Skeletal muscle tissue (tissue), 4 donors: Measurements from ENCODE around the gene PRR19. TPM values are rescaled to one million over a fixed set of nuclear protein-coding genes. Genes with fewer than 3 reads are reported as not detected.
A peak's percentile ranks its signal among the peaks of the same experiment; 100 is the strongest.

Experiments
- H3K27ac ChIP-seq: one replicate; pipeline ENCODE4 v1.7.0; 2013; ENCODE audit warnings: mild to moderate bottlenecking, low read depth, low read length, inconsistent platforms
- H3K27me3 ChIP-seq, 3 donors: one replicate each; pipeline ENCODE4 v1.7.0; 2013; ENCODE audit warnings: low read length in 3 of 3; ENCODE audit not compliant: control insufficient read depth in 3 of 3, insufficient read depth in 3 of 3
- H3K36me3 ChIP-seq, 3 donors: one replicate each; pipeline ENCODE4 v1.7.0; 2013; ENCODE audit warnings: low read length in 3 of 3; ENCODE audit not compliant: control insufficient read depth in 3 of 3, insufficient read depth in 3 of 3
- H3K4me1 ChIP-seq, 3 donors: one replicate each; pipeline ENCODE4 v1.7.0; 2013; ENCODE audit warnings: low read length in 3 of 3, mild to moderate bottlenecking in 3 of 3; ENCODE audit not compliant: control insufficient read depth in 3 of 3, insufficient read depth in 3 of 3
- H3K4me3 ChIP-seq, 3 donors: one replicate each; pipeline ENCODE4 v1.7.0; 2013; ENCODE audit warnings: low read length in 3 of 3
- H3K9ac ChIP-seq, 3 donors: one replicate each; pipeline ENCODE4 v1.7.0; 2013; ENCODE audit warnings: low read length in 3 of 3, mild to moderate bottlenecking in 3 of 3, moderate library complexity in 2 of 3, low read depth in 1 of 3
- H3K9me3 ChIP-seq, 3 donors: one replicate each; pipeline ENCODE4 v1.7.0; 2013; ENCODE audit warnings: low read length in 3 of 3; ENCODE audit not compliant: control insufficient read depth in 3 of 3
- total RNA-seq: library from RNA; depleted of rRNA; stranded (reverse); fragments of >200 nt; gene quantifications from one replicate; pipeline ENCODE4 v1.2.3, GENCODE V29; 2014
- donor health status: Osteomylitis.

Gene PRR19
- total RNA-seq, 1 donor from 2014 or later: not detected

DNA sequence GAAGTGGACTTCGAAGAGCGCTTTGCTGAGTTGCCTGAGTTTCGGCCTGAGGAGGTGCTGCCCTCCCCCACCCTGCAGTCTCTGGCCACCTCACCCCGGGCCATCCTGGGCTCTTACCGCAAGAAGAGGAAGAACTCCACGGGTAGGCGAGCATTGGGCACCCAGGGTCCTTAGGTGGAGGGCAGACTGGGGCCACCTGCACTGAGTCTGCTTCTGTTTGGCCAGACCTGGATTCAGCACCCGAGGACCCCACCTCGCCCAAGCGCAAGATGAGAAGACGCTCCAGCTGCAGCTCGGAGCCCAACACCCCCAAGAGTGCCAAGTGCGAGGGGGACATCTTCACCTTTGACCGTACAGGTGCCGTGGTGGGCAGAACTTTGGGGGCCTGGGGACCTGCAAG lies 8.0 kb upstream of the PRR19 start:
- Histone ChIP-seq H3K27me3 (no peaks in the 10 kb centered on the region), H3K9me3 (no peaks in the 10 kb centered on the region), H3K4me3 (no peak overlapping the region), H3K4me1 (peaks cover 0 to 5% (median 5%) of the 10 kb centered on the region in 3 donors), H3K36me3 (peaks cover 43 to 51% (median 49%) of the 10 kb centered on the region in 3 donors), H3K27ac (no peak overlapping the region), H3K9ac (no peak overlapping the region)

DNA sequence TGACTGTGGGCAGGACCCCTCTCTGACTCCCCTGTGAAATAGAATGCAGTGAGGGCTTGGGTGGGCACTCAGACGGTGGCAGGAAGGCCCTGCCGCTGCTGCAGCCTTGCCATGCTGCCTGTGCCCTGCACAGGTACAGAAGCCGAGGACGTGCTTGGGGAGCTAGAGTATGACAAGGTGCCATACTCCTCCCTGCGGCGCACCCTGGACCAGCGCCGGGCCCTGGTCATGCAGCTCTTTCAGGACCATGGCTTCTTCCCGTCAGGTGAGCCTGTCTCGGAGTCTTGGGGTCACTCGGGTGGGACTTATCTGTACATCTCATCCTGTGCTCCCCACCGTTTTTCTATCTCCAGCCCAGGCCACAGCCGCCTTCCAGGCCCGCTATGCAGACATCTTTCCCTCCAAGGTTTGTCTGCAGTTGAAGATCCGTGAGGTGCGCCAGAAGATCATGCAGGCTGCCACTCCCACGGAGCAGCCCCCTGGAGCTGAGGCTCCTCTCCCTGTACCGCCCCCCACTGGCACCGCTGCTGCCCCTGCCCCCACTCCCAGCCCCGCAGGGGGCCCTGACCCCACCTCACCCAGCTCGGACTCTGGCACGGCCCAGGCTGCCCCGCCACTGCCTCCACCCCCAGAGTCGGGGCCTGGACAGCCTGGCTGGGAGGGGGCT lies 7.3 kb upstream of the PRR19 start:
- peaks cover 37 to 44% (median 42%) of the 10 kb centered on the region in 3 donors for H3K36me3 ChIP-seq

DNA sequence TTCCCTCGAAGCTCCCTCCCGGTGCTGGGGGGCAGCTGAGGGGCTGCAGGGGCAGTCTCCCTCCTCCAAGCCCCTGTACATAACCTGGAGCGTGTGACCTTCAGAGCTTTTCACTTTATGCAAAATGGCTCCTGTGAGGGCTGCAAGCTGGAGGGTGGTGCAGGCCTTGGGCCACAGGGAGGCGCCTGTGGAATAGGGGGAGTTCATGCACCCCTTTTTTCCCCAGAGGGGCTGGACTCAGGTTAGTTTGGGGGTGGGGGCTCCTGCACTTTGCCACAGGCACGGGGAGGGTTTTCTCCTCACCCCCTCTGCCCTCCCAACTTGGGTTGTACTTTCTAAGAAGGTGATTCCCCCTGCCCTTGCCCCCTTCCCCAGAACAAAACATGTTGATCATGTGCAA lies 6.6 kb upstream of the PRR19 start:
- no peak overlapping the region for H3K4me3 ChIP-seq
- H3K9me3 ChIP-seq: no peaks in the 10 kb centered on the region
- no peaks in the 10 kb centered on the region for H3K27me3 ChIP-seq
- H3K4me1 ChIP-seq: peaks cover 0 to 5% (median 5%) of the 10 kb centered on the region in 3 donors
- no peak overlapping the region for H3K9ac ChIP-seq
- H3K27ac ChIP-seq: no peak overlapping the region
- peaks cover 31 to 38% (median 35%) of the 10 kb centered on the region in 3 donors for H3K36me3 ChIP-seq

More for the DNA sequence above, 7.3 kb upstream of the PRR19 start:
- no peak overlapping the region for H3K27ac ChIP-seq
- H3K27me3 ChIP-seq: no peaks in the 10 kb centered on the region
- no peak overlapping the region for H3K9ac ChIP-seq
- H3K4me3 ChIP-seq: no peak overlapping the region
- H3K4me1 ChIP-seq: peaks cover 0 to 5% (median 5%) of the 10 kb centered on the region in 3 donors
- H3K9me3 ChIP-seq: no peaks in the 10 kb centered on the region

DNA sequence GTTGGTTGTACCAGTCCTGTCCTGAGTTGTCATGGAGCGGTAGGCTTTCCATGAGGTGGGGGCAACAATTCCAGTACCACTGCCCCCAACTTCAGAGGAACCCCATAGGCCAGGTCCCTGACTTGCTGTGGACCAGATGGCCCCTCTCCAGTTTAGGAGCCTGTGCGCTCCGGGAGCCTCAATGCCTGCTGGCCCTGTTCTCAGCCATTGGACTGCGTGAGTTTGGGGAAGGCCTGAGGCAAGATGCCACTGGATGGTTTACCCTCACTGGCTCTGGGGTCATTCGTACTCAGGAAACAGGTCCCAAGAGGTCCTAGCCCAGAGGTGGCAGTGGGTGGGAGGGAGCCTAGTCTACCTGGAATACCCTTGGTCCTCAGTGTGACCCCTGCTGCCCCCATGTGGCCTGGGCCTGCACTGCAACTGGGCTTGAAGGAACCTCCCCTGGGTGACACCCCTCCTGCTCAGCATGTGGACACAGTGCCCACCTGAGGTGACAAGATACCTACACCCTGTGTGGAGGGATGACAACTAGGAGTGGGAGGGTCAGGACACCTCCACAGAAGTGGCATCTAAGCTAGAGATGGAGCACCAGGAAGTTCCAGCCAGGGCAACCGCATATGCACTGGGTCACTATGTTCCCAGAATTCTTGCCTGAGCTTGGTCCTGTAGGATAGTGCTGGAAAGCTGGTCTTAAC lies 6.0 kb upstream of the PRR19 start:
- peaks cover 28 to 34% (median 33%) of the 10 kb centered on the region in 3 donors for H3K36me3 ChIP-seq

DNA sequence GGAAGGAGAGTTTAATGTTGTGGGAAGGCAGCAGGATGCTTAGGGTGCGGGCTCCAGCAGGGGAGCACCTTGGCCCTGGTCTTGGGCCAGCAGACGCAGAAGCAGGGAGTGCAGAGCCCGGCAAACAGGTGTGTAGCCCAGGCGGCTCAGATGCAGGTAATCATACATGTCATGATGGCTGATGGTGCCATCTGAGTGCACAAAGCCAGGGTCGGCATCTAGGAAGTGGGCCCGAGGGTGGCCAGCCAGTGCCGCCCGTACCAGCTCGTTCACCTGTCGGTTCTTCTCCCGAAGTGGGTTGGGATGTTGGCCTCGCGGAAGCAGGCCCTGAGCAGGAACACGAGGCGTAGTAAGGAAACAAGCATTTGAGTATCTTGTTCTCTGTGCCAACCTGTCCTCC lies 4.9 kb upstream of the PRR19 start:
- Histone ChIP-seq H3K4me3 (no peak overlapping the region), H3K9me3 (no peaks in the 10 kb centered on the region), H3K9ac (no peak overlapping the region), H3K4me1 (peaks cover 5 to 10% (median 10%) of the 10 kb centered on the region in 3 donors), H3K36me3 (peaks cover 21 to 24% (median 24%) of the 10 kb centered on the region in 3 donors), H3K27me3 (no peaks in the 10 kb centered on the region), H3K27ac (no peak overlapping the region)

More for the DNA sequence above, 6.0 kb upstream of the PRR19 start:
- Histone ChIP-seq H3K27me3 (no peaks in the 10 kb centered on the region), H3K4me3 (no peak overlapping the region), H3K9me3 (no peaks in the 10 kb centered on the region), H3K4me1 (peaks cover 0 to 5% (median 5%) of the 10 kb centered on the region in 3 donors), H3K9ac (no peak overlapping the region), H3K27ac (no peak overlapping the region)

DNA sequence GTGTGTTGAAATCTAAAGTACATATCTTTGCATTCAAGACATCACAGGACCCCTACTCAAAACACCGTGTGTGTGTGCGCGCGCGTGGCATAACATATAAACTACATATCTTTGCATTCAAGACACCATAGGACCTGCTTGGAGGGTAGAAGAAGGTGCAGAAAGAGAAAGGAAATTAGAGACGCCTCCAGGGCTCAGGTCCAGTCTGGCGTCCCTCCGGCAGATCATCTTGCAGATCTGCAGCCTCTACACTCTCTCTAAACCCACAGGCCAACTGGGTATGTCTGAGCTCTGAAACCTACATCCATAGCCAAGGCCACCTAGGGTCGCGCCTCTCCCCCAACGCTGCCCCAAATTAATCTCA lies 1.2 kb downstream of the PRR19 start:
- Histone ChIP-seq H3K4me3 (peak overlapping the region; percentile 64 to 82 (median 78)), H3K9me3 (no peaks in the 10 kb centered on the region), H3K27ac (no peak overlapping the region), H3K4me1 (peaks cover 17 to 19% (median 19%) of the 10 kb centered on the region in 3 donors), H3K9ac (peak overlapping the region in 2 of 3 donors; percentile 43 to 77), H3K27me3 (no peaks in the 10 kb centered on the region), H3K36me3 (no peaks in the 10 kb centered on the region)

DNA sequence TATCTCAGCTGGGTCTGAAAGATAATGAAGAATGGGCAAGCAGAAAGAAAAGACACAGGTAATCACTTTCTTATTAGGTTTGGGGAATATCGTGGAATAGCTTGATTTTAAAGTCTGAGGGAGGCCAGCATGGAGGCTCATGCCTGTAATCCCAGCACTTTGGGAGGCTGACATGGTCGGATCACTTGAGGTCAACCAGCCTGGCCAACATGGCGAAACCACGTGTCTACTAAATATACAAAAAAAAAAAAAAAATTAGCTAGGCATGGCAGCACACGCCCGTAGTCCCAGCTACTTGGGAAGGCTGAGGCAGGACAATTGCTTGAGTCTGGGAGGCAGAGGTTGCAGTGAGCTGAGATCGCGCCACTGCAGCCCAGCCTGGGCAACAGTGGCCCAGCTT lies 1.9 kb downstream of the PRR19 start:
- Histone ChIP-seq H3K9ac (no peak overlapping the region), H3K27me3 (no peaks in the 10 kb centered on the region), H3K27ac (no peak overlapping the region), H3K4me3 (no peak overlapping the region), H3K4me1 (peaks cover 17 to 19% (median 19%) of the 10 kb centered on the region in 3 donors), H3K36me3 (no peaks in the 10 kb centered on the region), H3K9me3 (no peaks in the 10 kb centered on the region)

DNA sequence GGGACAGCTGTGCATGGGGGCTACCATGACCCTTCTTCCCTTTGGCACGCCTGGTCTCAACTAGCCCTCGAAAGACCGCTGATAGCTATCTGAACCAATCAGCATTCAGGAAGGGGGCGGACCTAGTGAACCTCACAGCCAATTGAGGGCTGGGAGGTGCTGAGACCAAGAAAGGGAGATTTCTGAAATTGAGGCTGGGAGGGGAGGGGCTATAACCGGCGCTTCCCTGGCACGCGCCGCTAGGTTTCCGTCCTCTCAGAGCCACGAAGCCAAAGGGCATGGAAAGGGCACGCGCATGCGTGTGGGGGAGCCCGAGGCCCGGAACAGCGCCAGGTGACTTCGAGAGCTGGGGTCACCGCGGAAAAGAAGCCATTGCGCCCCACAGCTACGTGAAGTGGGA lies 4.7 kb downstream of the PRR19 start:
- peaks cover 16 to 18% (median 18%) of the 10 kb centered on the region in 3 donors for H3K4me1 ChIP-seq
- H3K27ac ChIP-seq: no peak overlapping the region
- no peak overlapping the region for H3K4me3 ChIP-seq

DNA sequence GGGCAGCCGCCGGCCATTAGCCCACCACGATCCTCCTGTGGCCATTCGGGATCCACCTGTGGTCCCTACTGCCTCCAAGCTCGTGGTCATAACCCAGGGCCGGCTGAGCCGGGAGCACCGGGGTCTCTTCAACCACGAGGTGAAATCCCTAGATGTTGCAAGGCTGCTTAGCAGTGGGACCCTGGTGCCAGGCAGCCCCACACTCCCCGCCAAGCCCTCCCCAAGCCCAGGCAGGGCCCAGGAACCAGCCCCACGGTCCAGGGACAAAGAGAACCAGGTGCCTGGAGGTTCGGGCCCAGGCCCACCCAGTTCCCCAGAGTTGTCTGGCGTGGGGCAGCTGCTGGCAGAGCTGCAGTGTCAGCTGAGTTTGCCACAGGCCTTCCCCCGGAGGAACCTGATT lies 7.8 kb downstream of the PRR19 start:
- Histone ChIP-seq H3K9me3 (no peaks in the 10 kb centered on the region), H3K27me3 (peaks cover 16 to 28% (median 24%) of the 10 kb centered on the region in 3 donors), H3K4me3 (no peak overlapping the region), H3K27ac (no peak overlapping the region), H3K4me1 (peaks cover 0 to 13% (median 9%) of the 10 kb centered on the region in 3 donors), H3K36me3 (no peaks in the 10 kb centered on the region), H3K9ac (no peak overlapping the region)

More for the DNA sequence above, 4.7 kb downstream of the PRR19 start:
- H3K27me3 ChIP-seq: peaks cover 3 to 8% (median 8%) of the 10 kb centered on the region in 3 donors
- H3K9ac ChIP-seq: no peak overlapping the region
- H3K9me3 ChIP-seq: no peaks in the 10 kb centered on the region
- no peaks in the 10 kb centered on the region for H3K36me3 ChIP-seq

DNA sequence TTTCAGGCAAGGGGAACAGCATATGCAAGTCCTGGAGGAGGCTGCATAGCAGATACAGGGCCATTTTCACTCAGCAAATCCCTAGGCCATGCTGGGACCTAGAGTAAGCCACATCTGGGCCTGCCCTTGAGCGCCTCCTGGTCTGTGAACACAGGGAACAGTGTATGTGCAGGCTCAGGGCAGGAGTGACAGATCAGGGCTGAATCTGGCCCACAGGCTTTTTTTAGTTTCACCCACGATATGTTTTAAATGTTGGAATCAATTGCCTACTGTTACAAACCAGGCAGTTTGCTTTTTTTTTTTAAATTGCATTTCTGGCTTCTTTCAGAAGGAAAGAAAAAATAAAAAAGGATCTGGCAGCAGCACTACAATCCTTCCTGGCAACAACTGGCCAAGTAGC lies 9.7 kb downstream of the PRR19 start:
- Histone ChIP-seq H3K9me3 (no peaks in the 10 kb centered on the region), H3K36me3 (no peaks in the 10 kb centered on the region), H3K27ac (no peak overlapping the region), H3K4me3 (no peak overlapping the region), H3K9ac (no peak overlapping the region), H3K27me3 (peaks cover 22 to 31% (median 28%) of the 10 kb centered on the region in 3 donors), H3K4me1 (peaks cover 0 to 13% (median 9%) of the 10 kb centered on the region in 3 donors)
